ENCODE measurements around the gene PIGL.

DNA sequence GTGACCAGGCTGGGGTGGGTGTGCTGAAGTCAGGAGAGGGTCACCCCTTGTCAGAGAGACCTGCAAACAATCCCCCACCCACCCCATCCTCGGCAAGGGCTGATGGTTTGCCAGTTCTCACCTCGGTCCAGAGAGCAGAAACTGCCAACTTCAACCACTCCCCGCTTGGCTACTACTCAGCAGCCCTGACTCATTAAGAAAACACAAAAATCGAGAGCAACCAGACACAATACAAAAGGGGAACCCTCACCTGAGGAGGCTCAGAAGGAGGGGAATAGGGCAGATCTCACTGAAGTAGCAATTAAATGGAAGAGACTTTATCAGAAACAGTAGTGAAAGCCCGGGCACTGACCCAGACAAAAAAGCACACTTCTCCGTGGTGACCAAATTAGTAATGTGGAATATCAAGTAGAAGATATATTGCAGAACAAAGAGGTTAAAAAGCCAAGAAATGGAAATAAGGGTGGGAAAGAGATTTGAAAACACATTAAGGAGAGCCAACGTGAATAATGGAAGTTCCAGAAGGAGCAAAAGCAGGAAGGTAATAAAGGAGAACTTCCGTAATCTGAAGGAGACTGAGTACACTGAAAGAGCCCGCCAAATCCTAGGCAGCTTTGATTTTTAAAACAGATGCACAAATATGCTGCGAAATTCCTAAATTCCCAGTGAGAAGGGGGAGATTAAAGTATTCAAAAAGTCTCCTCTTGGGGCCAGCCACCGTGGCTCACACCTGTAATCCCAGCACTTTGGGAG lies 112.7 kb downstream of the PIGL start:
- TF ChIP-seq, protein P1, sequence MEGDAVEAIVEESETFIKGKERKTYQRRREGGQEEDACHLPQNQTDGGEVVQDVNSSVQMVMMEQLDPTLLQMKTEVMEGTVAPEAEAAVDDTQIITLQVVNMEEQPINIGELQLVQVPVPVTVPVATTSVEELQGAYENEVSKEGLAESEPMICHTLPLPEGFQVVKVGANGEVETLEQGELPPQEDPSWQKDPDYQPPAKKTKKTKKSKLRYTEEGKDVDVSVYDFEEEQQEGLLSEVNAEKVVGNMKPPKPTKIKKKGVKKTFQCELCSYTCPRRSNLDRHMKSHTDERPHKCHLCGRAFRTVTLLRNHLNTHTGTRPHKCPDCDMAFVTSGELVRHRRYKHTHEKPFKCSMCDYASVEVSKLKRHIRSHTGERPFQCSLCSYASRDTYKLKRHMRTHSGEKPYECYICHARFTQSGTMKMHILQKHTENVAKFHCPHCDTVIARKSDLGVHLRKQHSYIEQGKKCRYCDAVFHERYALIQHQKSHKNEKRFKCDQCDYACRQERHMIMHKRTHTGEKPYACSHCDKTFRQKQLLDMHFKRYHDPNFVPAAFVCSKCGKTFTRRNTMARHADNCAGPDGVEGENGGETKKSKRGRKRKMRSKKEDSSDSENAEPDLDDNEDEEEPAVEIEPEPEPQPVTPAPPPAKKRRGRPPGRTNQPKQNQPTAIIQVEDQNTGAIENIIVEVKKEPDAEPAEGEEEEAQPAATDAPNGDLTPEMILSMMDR (IDR thresholded peaks at IDR 0.05) = no peak
- TF ChIP-seq POLR2A (IDR thresholded peaks at IDR 0.05) = no peak

Data from uterus (tissue), 2 donors.